Measurements from ENCODE around the gene SORCS2.

Gene SORCS2

GRCh38 chr4:7255488-7255881, 63.1 kb downstream of the SORCS2 start:
- no peak overlapping the region for H3K9ac ChIP-seq (ENCODE audit: low read length)
- no peaks in the 10 kb centered on the region for H3F3A ChIP-seq (ENCODE audit: insufficient read depth, low read length)
- H3K9me3 ChIP-seq (ENCODE audit: low read length), result no peaks in the 10 kb centered on the region
- H3K27me3 ChIP-seq (ENCODE audit: insufficient read depth, low read length), result no peaks in the 10 kb centered on the region
- no peaks in the 10 kb centered on the region for H3K4me1 ChIP-seq (ENCODE audit: insufficient read depth, low read length, severe bottlenecking)
- H4K20me1 ChIP-seq (ENCODE audit: insufficient read depth, low read length), result no peaks in the 10 kb centered on the region
- H3K9me2 ChIP-seq (ENCODE audit: low read depth, low read length), result no peaks in the 10 kb centered on the region
- no peak overlapping the region for H2AFZ ChIP-seq (ENCODE audit: low read length)
- H3K36me3 ChIP-seq (ENCODE audit: insufficient read depth, low read length), result no peaks in the 10 kb centered on the region
- no peak overlapping the region for H3K4me3 ChIP-seq (ENCODE audit: low read depth, low read length, poor library complexity, severe bottlenecking)
- TF ChIP-seq EZH2 (IDR thresholded peaks at IDR 0.05; ENCODE audit: borderline replicate concordance, low read length), result no peak
- TF ChIP-seq, protein P1, sequence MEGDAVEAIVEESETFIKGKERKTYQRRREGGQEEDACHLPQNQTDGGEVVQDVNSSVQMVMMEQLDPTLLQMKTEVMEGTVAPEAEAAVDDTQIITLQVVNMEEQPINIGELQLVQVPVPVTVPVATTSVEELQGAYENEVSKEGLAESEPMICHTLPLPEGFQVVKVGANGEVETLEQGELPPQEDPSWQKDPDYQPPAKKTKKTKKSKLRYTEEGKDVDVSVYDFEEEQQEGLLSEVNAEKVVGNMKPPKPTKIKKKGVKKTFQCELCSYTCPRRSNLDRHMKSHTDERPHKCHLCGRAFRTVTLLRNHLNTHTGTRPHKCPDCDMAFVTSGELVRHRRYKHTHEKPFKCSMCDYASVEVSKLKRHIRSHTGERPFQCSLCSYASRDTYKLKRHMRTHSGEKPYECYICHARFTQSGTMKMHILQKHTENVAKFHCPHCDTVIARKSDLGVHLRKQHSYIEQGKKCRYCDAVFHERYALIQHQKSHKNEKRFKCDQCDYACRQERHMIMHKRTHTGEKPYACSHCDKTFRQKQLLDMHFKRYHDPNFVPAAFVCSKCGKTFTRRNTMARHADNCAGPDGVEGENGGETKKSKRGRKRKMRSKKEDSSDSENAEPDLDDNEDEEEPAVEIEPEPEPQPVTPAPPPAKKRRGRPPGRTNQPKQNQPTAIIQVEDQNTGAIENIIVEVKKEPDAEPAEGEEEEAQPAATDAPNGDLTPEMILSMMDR (IDR thresholded peaks at IDR 0.05; ENCODE audit: low read length), result no peak
- no peaks in the 10 kb centered on the region for H3K79me2 ChIP-seq (ENCODE audit: insufficient read depth, low read length)
- no peak overlapping the region for H3K27ac ChIP-seq (ENCODE audit: low read depth, low read length, poor library complexity, severe bottlenecking)
- no peak overlapping the region for H3K4me2 ChIP-seq (ENCODE audit: low read length)

- Histone ChIP-seq H3K4me2 (ENCODE audit: low read length) (no peak overlapping the region), H3F3A (ENCODE audit: insufficient read depth, low read length) (no peaks in the 10 kb centered on the region), H3K27me3 (ENCODE audit: insufficient read depth, low read length) (no peaks in the 10 kb centered on the region), H2AFZ (ENCODE audit: low read length) (no peak overlapping the region), H3K36me3 (ENCODE audit: insufficient read depth, low read length) (no peaks in the 10 kb centered on the region), H4K20me1 (ENCODE audit: insufficient read depth, low read length) (no peaks in the 10 kb centered on the region), H3K4me3 (ENCODE audit: low read depth, low read length, poor library complexity, severe bottlenecking) (no peak overlapping the region), H3K9ac (ENCODE audit: low read length) (no peak overlapping the region), H3K27ac (ENCODE audit: low read depth, low read length, poor library complexity, severe bottlenecking) (no peak overlapping the region), H3K79me2 (ENCODE audit: insufficient read depth, low read length) (no peaks in the 10 kb centered on the region), H3K9me3 (ENCODE audit: low read length) (no peaks in the 10 kb centered on the region), H3K4me1 (ENCODE audit: insufficient read depth, low read length, severe bottlenecking) (no peaks in the 10 kb centered on the region), H3K9me2 (ENCODE audit: low read depth, low read length) (no peaks in the 10 kb centered on the region)
- no peak for TF ChIP-seq EZH2 (IDR thresholded peaks at IDR 0.05; ENCODE audit: borderline replicate concordance, low read length)
- TF ChIP-seq, protein P1 (IDR thresholded peaks at IDR 0.05; ENCODE audit: low read length), result no peak
Measured at GRCh38 chr4:7255996-7256395, 63.7 kb downstream of the SORCS2 start.

GRCh38 chr4:7256984-7257810, 64.9 kb downstream of the SORCS2 start:
- no peak overlapping the region for H3K4me3 ChIP-seq (ENCODE audit: low read depth, low read length, poor library complexity, severe bottlenecking)
- no peak for TF ChIP-seq EZH2 (IDR thresholded peaks at IDR 0.05; ENCODE audit: borderline replicate concordance, low read length)
- TF ChIP-seq, protein P1 (IDR thresholded peaks at IDR 0.05; ENCODE audit: low read length), result no peak
- no peak overlapping the region for H3K4me2 ChIP-seq (ENCODE audit: low read length)
- H3K9me3 ChIP-seq (ENCODE audit: low read length), result no peaks in the 10 kb centered on the region
- H3K4me1 ChIP-seq (ENCODE audit: insufficient read depth, low read length, severe bottlenecking), result no peaks in the 10 kb centered on the region
- no peaks in the 10 kb centered on the region for H3K79me2 ChIP-seq (ENCODE audit: insufficient read depth, low read length)
- no peak overlapping the region for H3K9ac ChIP-seq (ENCODE audit: low read length)
- H3K27me3 ChIP-seq (ENCODE audit: insufficient read depth, low read length), result no peaks in the 10 kb centered on the region
- H3K27ac ChIP-seq (ENCODE audit: low read depth, low read length, poor library complexity, severe bottlenecking), result no peak overlapping the region
- H3K9me2 ChIP-seq (ENCODE audit: low read depth, low read length), result no peaks in the 10 kb centered on the region
- no peaks in the 10 kb centered on the region for H3F3A ChIP-seq (ENCODE audit: insufficient read depth, low read length)
- no peaks in the 10 kb centered on the region for H3K36me3 ChIP-seq (ENCODE audit: insufficient read depth, low read length)
- H2AFZ ChIP-seq (ENCODE audit: low read length), result no peak overlapping the region
- no peaks in the 10 kb centered on the region for H4K20me1 ChIP-seq (ENCODE audit: insufficient read depth, low read length)

All from OCI-LY1 (cell line).